Endodermal cell (in vitro differentiated cells): Measurements from ENCODE around the gene HBA2. TPM values are rescaled to one million over a fixed set of nuclear protein-coding genes. Genes with fewer than 3 reads are reported as not detected.

Source experiments
- DNase-seq: peaks from one replicate; pipeline ENCODE4 v3.0.0-alpha.2; 2017
- H3K27ac ChIP-seq: 2 replicates; pipeline ENCODE4 v1.5.1; 2013; ENCODE audit warnings: mild to moderate bottlenecking, low read depth, low read length, moderate library complexity
- H3K27me3 ChIP-seq: 2 replicates; pipeline ENCODE4 v1.6.1; 2013; ENCODE audit warnings: mild to moderate bottlenecking, low read length, moderate library complexity; ENCODE audit not compliant: insufficient read depth, control insufficient read depth, poor library complexity, severe bottlenecking
- H3K36me3 ChIP-seq: 2 replicates; pipeline ENCODE4 v1.7.0; 2013; ENCODE audit warnings: mild to moderate bottlenecking, low read length, moderate library complexity; ENCODE audit not compliant: control insufficient read depth, insufficient read depth
- H3K4me1 ChIP-seq: one replicate; pipeline ENCODE4 v1.7.0; 2013; ENCODE audit warnings: low read length; ENCODE audit not compliant: control insufficient read depth, insufficient read depth
- H3K4me3 ChIP-seq: 2 replicates; pipeline ENCODE4 v1.5.1; 2013; ENCODE audit warnings: mild to moderate bottlenecking, low read length, moderate library complexity
- H3K9ac ChIP-seq: 2 replicates; pipeline ENCODE4 v1.6.1; 2013; ENCODE audit warnings: mild to moderate bottlenecking, low read length, moderate library complexity; ENCODE audit not compliant: poor library complexity, severe bottlenecking; ENCODE audit errors: extremely low read depth
- H3K9me3 ChIP-seq: 2 replicates; pipeline ENCODE4 v1.6.1; 2013; ENCODE audit warnings: mild to moderate bottlenecking, low read length, moderate library complexity; ENCODE audit not compliant: control insufficient read depth
- H3K27ac Mint-ChIP-seq: 2 replicates; pipeline ENCODE4 v1.8.0; 2020; ENCODE audit warnings: mixed read lengths
- H3K27me3 Mint-ChIP-seq: 2 replicates; pipeline ENCODE4 v1.8.0; 2021; ENCODE audit warnings: mild to moderate bottlenecking, mixed read lengths; ENCODE audit not compliant: insufficient read depth
- H3K36me3 Mint-ChIP-seq: 2 replicates; pipeline ENCODE4 v1.8.0; 2020; ENCODE audit warnings: low read depth, mixed read lengths
- H3K4me1 Mint-ChIP-seq: 2 replicates; pipeline ENCODE4 v1.8.0; 2020; ENCODE audit warnings: mixed read lengths
- H3K4me3 Mint-ChIP-seq: 2 replicates; pipeline ENCODE4 v1.8.0; 2020; ENCODE audit warnings: mild to moderate bottlenecking, moderate library complexity, mixed read lengths
- H3K9me3 Mint-ChIP-seq: 2 replicates; pipeline ENCODE4 v1.8.0; 2020; ENCODE audit warnings: mild to moderate bottlenecking, mixed read lengths
- CTCF ChIP-seq: fragments of 200-600 bp; sonication (generic); conservative IDR thresholded peaks from 2 replicates; pipeline ENCODE4 v1.5.0; 2021; ENCODE audit warnings: antibody characterized with exemption, mild to moderate bottlenecking
- WGBS, 2 experiments: methylation state at CpG; one replicate each; pipeline versions ENCODE4 v1.1.5 to v1.1.7; 2013; ENCODE audit warnings: missing lambda C conversion rate in 2 of 2, mixed read lengths in 1 of 2; ENCODE audit not compliant: insufficient coverage in 1 of 2, insufficient read length in 1 of 2; 5-methylcytosine and 5-hydroxymethylcytosine counted together
- total RNA-seq, 2 donors: library from RNA; stranded (reverse); fragmentation: NEBNext Ultra II Directional in 1 of 2; extraction: Animal tissue kit (Norgen Biotek cat#: 25700) in 1 of 2; gene quantifications; 2 replicates in 1 of 2; 3 replicates in 1 of 2; pipeline ENCODE4 v1.2.1, GENCODE V29; 2021

Gene HBA2
- total RNA-seq, 2 donors from 2014 or later: 1.2 TPM; not detected in 1

DNA sequence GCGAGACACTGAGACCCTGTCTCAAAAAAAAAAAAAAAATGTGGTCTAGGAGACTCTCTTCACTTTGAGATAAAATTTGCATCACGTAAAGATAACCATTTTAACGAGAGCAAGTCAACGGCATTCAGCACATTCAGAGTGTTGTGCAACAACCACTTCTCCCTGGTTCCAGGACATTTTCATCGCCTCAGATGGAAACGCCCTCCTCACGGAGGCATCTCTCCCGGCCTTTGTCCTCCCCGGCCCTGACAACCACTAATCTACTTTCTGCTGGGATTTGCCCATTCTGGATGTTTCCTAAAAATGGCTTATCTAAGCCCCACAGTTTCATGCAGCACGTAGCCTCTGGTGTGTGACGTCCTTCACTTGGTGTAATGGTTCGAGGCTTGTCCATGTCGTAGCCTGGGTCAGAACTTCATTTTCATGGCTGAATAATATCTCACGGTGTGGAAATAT lies 27.9 kb upstream of the HBA2 start:
- Mint-ChIP-seq H3K36me3 (no peaks in the 10 kb centered on the region), H3K27me3 (peaks cover 37% of the 10 kb centered on the region), H3K27ac (no peak overlapping the region), H3K4me1 (no peaks in the 10 kb centered on the region), H3K9me3 (no peaks in the 10 kb centered on the region), H3K4me3 (no peak overlapping the region)
- no peaks in the 10 kb centered on the region for H3K36me3 ChIP-seq
- H3K9me3 ChIP-seq: no peaks in the 10 kb centered on the region
- H3K4me1 ChIP-seq: no peaks in the 10 kb centered on the region
- WGBS, 2 experiments: 89 to 95% methylated on average over 14 of the region's 14 CpGs
- no peak overlapping the region for H3K9ac ChIP-seq
- peaks cover 16% of the 10 kb centered on the region for H3K27me3 ChIP-seq
- TF ChIP-seq CTCF: no peak
- no peak overlapping the region for H3K4me3 ChIP-seq
- DNase-seq: no peak
- no peak overlapping the region for H3K27ac ChIP-seq

DNA sequence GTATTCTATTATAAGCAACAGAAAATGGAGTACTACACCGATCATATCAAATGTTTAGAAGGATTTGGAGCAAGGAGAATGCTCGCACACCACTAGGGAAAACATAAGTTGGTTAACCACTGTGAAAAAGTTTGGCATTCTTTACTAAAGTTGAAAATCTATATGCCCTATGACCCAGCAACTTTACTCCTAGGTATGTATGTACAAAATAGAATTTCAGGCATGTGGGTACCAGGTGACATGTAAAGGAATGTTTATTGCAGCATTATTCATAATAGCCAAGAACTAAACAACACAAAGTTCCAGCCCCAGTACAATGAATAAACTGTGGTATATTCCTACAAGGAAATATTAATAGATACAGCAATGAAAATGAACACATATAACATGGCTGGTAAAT lies 26.0 kb upstream of the HBA2 start:
- Histone ChIP-seq H3K4me3 (no peak overlapping the region), H3K36me3 (no peaks in the 10 kb centered on the region), H3K27ac (no peak overlapping the region), H3K9me3 (no peaks in the 10 kb centered on the region), H3K27me3 (peaks cover 33% of the 10 kb centered on the region), H3K4me1 (no peaks in the 10 kb centered on the region), H3K9ac (no peak overlapping the region)
- Mint-ChIP-seq H3K9me3 (no peaks in the 10 kb centered on the region), H3K4me1 (no peaks in the 10 kb centered on the region), H3K4me3 (no peak overlapping the region), H3K27me3 (peaks cover 41% of the 10 kb centered on the region), H3K36me3 (no peaks in the 10 kb centered on the region), H3K27ac (no peak overlapping the region)
- TF ChIP-seq CTCF: no peak
- no peak for DNase-seq
- 88 to 92% methylated on average over 1 to 2 of the region's 2 CpGs for WGBS, 2 experiments

- no peaks in the 10 kb centered on the region for H3K4me1 ChIP-seq
- H3K4me3 ChIP-seq: no peak overlapping the region
- no peaks in the 10 kb centered on the region for H3K4me1 Mint-ChIP-seq
- H3K27ac ChIP-seq: no peak overlapping the region
- no peak overlapping the region for H3K4me3 Mint-ChIP-seq
- no peaks in the 10 kb centered on the region for H3K9me3 Mint-ChIP-seq
- peaks cover 49% of the 10 kb centered on the region for H3K27me3 Mint-ChIP-seq
- no peaks in the 10 kb centered on the region for H3K36me3 Mint-ChIP-seq
- peaks cover 43% of the 10 kb centered on the region for H3K27me3 ChIP-seq
- no peak overlapping the region for H3K9ac ChIP-seq
- no peak for TF ChIP-seq CTCF
- no peaks in the 10 kb centered on the region for H3K36me3 ChIP-seq
- DNase-seq: no peak
- no peaks in the 10 kb centered on the region for H3K9me3 ChIP-seq
- WGBS, 2 experiments: 63 to 74% methylated on average over 8 to 9 of the region's 9 CpGs
- H3K27ac Mint-ChIP-seq: no peak overlapping the region
These were observed 23.5 kb upstream of the HBA2 start for GRCh38 chr16:149024-149660.
